CMK (cell line): Measurements from ENCODE around the gene ACHE.

Source experiments
- DNase-seq: peaks from one replicate; pipeline ENCODE4 v3.0.0-alpha.2; 2010; ENCODE audit warnings: low read depth

Gene ACHE

DNA sequence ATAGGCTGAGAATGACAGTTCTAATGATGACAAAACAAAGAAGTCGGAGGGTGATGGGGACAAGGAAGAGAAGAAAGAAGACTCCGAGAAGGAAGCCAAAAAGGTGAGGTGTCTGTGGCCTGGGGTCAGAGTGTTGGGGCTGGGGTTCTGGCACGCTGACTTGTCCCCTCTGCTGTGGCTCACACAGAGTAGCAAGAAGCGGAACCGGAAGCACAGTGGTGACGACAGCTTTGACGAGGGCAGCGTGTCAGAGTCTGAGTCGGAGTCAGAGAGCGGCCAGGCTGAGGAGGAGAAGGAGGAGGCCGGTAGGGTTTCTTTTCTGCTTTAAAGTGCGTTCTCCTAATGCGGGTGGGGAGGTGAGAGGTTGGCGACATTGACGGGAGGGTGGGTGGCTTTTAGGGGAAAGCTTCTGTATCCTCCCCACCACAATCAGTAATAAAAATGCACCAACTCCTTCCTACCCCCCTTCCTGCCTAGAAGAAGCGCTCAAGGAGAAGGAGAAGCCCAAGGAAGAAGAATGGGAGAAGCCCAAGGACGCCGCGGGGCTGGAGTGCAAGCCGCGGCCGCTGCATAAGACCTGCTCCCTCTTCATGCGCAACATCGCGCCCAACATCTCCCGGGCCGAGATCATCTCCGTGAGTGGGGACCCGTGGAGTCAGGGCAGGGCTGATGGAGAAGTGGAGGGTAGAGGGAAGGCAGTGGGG, 10.8 kb downstream of the ACHE start:
- DNase-seq, result no peak

DNA sequence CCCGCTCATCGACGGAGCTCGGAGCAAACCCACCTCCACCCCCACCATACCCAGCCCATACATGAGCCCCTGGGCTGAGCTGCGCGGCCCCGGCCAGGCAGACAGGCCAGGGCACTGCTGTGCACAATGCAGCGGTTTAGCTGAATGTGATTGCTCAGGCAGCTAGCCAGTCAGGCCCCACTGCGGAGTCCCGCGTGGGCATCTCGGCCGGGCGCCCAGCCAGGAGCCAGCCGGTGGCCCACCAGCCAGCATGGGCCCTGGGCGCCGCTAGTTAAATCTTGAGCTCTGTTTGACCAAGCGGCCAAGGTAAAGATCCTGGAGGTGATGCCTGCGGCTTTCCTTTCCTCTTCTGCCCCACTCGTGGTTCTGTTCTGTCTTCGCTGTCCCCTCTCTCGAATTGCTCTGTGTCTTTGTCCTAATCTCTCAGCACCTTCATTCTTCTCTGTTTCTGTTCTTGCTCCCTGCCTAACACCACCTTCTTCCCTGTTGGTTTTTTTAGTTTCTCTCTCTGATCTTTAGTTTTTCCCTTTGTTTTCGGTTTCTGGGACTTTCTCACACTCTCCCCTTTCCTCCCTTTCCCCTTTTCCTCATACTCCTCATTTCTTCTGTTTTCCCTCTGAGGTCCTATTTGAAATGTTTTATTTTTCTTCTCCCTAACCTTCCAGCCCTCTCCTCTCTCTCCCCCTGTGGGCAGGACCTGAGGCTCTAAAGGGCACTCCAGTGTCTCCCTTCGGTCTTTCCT, 12.7 kb downstream of the ACHE start:
- DNase-seq, result no peak

DNA sequence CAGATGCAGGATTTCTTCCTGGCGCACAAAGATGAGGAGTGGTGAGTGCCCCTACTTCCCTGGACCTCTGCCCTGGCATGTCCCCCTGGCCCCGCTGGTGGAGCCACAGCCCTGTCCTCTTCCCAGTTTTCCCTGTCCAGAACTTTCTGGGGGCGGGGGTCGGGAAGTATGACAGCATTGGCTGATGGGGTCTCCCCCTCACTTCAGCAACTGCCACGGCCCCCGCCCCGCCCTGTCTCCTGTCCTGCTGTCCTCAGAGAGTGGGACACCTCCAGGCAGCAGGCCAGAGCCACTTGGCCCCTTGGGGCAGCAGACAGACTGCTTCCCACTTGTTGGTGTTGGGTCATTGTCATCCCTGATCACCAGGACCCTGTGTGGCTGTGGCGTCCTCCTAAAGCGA, 13.5 kb downstream of the ACHE start:
- no peak for DNase-seq

DNA sequence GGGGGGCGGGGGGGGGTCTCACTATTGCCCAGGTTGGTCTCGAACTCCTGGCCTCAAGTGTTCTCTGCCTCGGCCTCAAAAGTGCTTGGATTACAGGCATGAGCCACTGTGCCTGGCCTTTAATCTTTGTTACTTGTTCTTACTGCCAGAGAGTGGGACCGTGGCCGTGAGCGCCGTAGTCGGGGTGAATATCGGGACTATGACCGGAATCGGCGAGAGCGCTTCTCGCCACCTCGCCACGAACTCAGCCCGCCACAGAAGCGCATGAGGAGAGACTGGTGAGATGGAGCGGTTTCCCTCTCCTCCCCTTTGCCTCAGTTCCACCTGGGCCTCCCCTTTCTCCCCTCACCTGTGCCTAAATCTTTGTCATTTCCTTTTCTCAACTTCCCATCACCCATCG, 14.6 kb downstream of the ACHE start:
- no peak for DNase-seq

DNA sequence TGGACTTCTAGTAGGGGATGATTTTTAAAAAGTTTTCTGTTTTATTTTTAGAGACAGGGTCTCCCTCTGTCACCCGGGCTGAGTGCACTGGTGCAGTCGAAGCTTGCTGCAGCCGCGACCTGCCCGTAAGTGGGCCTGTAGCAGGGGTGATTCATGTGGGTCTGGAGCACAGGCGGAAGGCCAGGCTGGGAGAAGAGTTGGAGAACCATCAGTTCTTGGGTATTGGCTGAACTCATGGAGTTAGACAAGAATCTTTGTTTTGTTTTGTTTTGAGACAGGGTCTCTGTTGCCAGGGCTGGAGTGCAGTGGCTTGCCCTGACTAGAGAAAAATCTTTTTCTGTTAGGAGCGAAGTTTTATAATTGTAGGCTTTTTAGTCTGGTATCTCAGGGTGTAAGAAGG, 15.0 kb downstream of the ACHE start:
- DNase-seq, result no peak

DNA sequence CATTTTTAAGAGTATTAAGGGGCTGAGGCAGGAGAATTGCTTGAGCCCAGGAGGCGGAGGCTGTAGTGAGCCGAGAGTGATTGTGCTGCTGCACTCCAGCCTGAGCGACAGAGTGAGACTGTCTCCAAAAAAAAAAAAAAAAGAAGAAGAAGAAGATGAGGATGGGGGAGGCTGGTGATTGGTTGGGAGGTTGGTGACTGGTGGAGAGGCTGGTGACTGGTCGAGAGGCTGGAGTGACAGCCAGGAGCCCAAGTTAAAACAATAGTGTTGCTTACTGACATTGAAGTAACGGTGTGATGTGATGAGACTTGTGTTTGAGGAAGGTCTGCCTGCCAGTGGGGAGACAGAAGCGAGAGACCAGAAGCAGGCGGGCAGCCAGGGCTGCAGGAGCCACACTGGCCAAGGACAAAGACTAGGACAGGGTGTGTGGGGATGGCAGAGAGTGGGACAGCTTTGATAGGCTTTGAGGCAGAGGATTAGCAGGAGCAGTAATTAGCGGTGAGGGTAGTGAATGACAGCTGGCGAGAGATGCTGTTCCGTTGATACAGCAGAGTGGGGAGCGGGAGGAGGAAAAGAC, 15.9 kb downstream of the ACHE start:
- DNase-seq, result no peak

DNA sequence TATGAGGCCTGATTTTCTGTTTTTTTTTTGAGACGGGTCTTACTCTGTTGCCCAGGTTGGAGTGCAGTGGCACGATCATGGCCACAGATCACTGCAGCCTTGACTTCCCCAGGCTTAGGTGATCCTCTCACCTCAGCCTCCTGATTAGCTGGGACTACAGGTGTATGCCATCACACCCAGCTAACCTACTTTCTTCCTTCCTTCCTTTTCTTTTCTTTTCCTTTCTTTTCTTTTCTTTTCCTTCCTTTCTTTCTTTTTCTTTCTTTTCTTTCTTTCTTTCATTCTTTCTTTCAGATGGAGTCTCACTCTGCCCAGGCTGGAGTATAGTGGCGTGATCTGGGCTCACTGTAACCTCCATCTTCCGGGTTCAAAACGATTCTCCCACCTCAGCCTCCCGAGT, 17.0 kb downstream of the ACHE start:
- DNase-seq, result no peak

DNA sequence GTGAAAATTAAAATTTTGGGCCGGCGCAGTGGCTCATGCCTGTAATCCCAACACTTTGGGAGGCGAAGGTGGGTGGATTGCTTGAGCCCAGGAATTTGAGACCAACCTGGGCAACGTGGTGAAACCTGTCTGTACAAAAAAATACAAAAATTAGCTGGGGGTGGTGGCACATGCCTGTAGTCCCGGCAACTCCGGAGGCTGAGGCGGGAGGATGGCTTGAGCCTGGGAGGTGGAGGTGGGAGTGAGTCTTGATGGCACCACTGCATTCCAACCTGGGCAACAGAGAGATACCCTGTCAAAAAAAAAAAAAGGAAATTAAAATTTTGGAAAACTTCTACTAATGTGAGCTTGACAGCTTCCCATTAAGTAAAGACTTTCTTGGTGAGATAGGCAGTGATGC, 17.7 kb downstream of the ACHE start:
- DNase-seq, result no peak

DNA sequence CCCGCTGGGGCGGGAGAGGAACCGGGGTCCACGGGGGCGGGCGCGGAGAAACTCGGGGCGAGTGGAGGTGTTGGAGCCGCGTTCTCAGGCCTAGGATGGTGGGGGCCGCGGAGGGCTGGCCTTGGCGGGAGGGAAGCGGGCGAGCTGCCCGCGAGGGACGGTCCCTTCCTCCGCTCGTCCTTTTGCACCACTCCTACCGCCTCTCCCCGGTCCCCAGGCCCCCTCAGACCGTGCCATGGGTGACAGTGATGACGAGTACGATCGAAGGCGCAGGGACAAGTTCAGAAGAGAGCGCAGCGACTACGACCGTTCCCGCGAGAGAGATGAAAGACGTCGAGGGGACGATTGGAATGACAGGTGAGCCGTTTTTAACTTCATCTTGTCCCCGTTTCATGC, 20.3 kb downstream of the ACHE start:
- DNase-seq, result no peak

DNA sequence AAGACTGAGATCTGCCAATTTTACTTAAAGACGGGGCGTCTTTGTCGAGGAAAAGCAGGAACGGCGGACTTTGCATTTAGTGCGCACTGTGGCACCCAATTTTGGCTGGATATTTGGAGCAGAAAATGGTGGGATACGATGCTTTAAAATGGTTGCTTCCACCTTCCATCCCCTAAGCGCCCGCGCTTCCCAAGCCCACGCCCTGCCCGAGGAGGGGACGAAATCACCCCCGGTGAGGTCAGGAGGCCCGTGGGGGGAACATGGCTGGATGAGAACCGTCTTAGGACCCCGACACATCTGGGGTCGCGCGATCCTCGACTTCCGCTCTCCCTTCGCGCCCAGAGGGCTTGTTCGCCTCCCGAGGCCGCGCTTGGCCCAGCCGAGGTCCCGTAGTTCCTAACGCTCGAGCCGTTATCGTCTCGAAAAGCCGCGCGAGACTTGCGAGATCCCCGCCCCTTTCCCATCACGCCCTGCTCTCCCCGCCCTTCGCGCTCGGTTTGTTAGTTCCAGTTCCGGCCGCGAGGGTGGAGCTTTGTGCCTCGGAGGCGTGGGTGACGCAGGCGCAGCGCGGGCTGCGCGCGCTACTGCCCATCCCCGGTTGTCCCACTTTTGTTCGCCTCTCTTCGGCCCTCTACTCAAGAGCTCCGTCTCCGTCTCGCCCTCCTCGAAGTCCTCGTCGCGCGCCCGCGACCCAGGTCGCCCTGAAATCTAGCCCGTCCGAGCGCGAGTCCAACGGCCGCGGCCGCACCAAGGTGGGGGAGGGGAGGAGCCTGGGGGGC, 20.9 kb downstream of the ACHE start, which contains the start of gene SRRT:
TSS of gene SRRT (plus strand) at position 527 of the 779 bp plus-strand sequence. CDS start 488 bp downstream, outside the sequence.
- peak; percentile 98 for DNase-seq

DNA sequence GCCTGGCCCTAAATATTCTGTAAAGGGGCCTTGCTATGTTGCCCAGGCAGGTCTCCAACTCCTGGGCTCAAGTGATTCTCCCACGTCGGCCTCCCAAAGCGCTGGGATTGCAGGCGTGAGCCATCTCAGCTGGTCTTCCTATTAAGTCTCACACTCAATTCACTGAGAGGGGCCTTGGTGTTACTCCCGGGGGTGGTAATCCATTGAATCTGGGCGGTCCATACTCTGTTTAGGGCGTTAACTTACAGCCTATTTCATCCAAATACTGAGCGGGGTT, 21.4 kb downstream of the ACHE start:
- no peak for DNase-seq

DNA sequence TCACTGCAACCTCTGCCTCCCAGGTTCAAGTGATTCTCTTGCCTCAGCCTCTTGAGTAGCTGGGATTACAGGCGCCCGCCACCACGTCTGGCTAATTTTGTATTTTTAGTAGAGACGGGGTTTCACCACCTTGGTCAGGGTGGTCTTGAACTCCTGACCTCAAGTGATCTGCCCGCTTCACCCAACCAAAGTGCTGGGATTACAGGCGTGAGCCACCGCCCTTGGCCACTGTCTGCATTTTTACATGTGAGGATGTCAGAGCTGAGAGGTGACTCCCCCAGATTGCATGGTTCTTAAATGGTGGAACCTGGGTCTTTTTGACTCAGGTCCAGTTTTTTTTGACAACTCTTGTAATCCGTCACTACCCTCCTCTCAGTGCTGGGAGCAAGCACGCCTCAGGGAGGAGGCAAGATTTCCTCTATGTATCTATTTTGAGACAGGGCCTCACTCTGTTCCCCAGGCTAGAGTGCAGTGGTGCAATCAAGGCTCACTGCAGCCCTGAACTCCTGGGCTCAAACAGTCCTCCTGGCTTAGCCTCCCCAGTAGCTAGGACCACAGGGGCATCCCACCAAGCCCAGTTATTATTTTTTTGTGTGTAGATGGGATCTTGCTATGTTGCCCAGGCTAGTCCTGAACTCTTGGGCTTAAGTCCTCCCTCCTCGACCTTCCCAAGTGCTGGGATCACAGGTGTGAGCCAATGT, 21.9 kb downstream of the ACHE start:
- DNase-seq, result no peak

DNA sequence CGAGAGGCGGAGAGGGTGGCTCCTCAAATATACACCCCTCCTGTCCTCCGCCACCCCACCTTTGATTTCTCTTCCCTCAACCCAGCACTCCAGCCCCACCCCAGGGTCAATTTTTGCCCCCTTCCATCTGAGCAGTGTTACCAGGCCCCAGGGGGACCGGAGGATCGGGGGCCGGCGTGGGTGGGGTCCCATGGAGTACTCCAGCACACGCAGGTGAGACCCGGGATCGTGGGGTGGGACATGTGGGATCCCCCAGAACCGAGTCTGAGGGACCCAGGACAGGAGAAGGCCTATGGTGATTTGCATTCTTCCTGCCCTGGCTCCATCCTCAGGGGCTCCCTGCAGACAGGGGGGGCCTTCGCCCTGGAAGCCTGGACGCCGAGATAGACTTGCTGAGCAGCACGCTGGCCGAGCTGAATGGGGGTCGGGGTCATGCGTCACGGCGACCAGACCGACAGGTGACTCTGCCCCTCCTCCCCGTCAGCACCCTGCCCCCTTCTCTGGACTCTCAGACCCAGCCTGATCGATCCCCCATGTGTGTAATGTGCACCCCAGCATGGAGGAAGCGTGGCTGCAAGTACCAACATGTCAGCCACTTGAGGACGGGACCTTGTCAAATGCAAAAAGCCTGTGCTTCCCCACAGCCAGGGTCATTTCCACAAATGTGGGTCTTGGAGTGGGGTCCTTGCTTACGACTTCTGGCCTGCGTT, 27.8 kb downstream of the ACHE start:
- DNase-seq, result no peak

DNA sequence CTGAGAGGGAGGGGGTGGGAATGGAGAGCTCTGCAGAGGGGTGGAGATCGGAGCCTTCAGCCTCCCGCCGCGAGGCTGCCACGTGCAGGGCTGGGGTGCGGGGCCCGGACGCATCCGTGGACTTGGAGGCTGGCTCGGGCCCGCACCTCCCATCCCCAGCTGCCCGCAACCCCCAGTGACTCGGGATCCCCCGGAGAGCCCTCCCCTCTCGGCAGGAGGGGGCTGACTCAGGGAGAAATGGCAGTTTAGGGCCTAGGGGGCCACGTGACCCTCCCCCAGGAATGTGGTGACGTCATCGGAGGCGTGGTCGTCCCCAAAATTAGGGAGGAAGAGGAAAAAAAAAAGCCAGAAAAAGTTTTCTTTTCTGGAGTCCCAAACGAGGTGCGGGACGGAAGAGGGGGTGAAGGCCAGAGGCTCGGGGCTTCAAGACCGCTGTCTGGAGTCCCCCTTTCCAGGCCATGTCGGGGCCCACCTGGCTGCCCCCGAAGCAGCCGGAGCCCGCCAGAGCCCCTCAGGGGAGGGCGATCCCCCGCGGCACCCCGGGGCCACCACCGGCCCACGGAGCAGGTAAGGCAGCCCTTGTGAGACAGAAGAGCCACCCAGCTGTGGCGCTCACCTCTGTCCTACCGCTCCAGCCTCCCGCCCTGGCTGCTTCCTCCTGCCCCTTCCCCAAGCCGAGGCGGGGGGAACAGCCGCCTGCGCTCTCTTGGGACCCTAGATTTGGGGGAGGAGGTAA, 28.5 kb downstream of the ACHE start, which contains the start of gene TRIP6:
TSS of gene TRIP6 (plus strand) at position 348 of the 736 bp plus-strand sequence. CDS start at position 459, 111 bp downstream.
- DNase-seq, result no peak

DNA sequence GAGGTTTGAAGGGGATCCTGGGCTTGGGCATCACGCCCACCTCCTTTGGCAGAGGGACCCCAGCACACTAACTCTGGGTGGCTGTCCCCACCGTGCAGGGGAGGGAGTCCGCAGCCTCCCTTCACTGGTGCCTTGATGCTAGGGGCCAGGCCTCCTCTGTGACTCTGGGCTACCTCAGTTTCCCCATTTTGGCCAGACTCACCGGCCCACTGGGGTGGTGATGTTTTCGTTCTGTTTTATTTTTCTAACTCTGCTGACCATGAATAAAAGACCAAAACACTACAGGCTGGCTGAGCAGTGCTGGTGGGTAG, 29.0 kb downstream of the ACHE start:
- no peak for DNase-seq

DNA sequence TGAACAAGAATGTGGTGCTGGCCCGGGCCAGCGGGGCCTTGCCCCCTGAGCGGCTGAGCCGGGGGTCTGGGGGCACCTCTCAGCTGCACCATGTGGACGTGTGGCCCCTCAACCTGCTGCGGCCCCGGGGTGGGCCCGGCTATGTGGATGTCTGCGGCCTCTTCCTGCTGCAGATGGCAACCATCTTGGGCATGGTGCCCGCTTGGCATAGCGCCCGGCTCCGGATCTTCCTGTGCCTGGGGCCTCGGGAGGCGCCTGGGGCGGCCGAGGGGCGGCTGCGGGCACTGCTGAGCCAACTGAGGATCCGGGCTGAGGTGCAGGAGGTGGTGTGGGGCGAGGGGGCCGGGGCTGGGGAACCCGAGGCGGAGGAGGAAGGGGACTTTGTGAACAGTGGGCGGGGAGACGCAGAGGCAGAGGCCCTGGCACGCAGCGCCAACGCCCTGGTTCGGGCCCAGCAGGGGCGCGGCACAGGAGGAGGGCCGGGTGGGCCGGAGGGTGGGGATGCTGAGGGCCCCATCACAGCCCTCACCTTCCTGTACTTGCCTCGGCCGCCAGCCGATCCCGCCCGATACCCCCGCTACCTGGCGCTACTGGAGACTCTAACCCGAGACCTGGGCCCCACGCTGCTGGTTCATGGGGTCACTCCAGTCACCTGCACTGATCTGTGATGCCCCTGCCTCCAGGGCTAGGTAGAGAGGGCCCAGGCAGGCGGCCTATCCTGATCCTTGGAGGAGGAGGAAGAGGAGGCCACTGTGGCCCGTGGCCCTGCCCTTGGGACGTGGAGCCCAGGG, 29.6 kb downstream of the ACHE start:
- no peak for DNase-seq

DNA sequence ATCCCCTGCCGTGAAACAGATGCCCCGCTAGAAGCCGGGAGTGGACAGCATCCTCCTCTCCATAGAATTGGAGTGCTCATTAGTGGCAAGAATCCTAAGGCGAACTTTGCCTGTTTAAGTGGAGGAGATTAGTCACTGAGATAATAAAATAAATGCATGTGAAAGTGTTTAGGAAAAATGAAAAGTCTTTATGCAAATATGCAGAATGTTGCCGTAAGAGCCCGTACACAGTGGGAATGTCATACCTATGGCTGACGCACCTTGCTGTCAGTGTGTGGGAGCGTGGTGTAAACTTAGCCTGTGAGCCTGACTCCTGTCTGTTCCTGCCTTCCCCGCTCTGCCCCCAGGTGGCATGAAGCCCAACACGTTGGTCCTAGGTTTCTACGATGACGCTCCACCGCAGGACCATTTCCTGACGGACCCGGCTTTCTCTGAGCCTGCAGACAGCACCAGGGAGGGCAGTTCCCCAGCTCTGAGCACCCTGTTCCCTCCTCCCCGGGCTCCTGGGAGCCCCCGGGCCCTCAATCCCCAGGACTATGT, 30.2 kb downstream of the ACHE start:
- DNase-seq, result no peak

DNA sequence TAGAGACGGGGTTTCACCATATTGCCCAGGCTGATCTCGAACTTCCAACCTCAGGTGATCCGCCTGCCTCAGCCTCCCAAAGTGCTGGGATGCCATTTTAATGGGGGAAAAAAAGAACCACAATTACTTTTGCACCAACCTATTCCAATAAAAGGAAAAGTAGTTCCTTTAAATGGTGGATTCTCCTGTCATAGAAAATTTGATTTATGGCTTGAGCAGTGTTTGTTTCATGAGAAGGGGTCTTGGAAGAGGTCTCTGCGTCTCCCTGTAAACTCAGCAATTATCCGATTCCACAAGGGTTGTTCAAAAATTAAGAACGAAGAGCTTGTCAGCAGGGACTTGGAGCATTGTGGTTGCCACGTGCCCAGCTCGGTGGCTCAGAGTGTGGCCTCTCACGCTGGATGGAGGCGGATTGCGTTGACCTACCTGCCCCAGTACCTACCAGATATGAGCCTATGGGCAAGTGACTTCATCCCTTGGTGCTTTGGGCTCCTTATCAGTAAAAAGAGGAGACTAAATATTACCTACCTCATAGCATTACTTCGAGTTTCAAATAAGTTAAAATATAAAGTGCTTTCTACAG, 31.3 kb downstream of the ACHE start:
- DNase-seq, result no peak

DNA sequence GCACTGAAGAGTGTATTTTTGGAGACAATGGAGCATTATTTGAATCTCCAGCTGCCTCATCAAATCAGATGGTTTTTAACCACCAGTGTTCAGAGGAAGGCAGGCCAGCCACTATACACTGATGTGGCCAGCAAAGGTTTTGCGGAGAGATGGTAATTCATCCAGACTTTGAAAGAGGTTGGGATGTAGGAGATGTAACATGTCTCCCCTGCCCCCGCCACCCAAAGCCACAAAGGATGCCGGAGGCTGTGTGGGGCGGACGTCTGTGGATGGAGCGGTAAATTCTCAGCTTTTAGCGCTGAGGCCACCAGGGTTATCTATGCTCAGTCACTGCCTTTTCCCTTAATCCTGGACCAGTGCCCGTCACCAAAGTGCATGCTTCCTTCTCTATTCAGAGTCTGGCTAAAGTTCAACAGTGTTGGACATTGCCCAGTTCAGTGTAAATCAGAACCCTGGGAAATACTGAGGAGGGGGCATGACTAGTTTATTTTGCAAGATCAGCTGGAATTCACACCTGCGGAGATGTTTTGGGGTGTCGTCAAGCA, 32.2 kb downstream of the ACHE start:
- DNase-seq, result no peak
